HepG2 (cell line): ENCODE measurements around the gene SNX7. TPM values are rescaled to one million over a fixed set of nuclear protein-coding genes. Genes with fewer than 3 reads are reported as not detected.

ENCODE experiments used
- ATAC-seq: fragments of 200-7000 bp; cut with Tn5 transposase; 3 replicates; pipeline ENCODE4 v1.9.1; 2020; ENCODE audit warnings: mild to moderate bottlenecking, moderate library complexity
- BruUV-seq: library from RNA; stranded (reverse); fragments of 400-500 nt; replicated peaks from 2 replicates; lab custom pipeline; 2021; lab: Mats Ljungman, UMichigan
- CTCF ChIA-PET: fragments of 300-600 bp; formaldehyde crosslinking; extraction: SDS; loops from one replicate; lab custom pipeline; 2021; ENCODE audit warnings: low total read pairs, inconsistent platforms, low intra/inter-chr PET ratio; lab: Yijun Ruan, JAX
- POLR2A ChIA-PET: fragments of 350-600 bp; sonication (Branson Sonifier 250); formaldehyde crosslinking; loops from one replicate; lab custom pipeline; 2020; ENCODE audit warnings: antibody characterized with exemption, inconsistent platforms; lab: Yijun Ruan, JAX
- DNase-seq: peaks from one replicate; pipeline ENCODE4 v3.0.0-alpha.2; 2015; ENCODE audit warnings: low spot score
- FAIRE-seq: peaks from 3 replicates; lab custom pipeline; 2011; peaks lifted over from hg19 to GRCh38; lab: Jason Lieb, UNC
- H2AFZ ChIP-seq: one replicate; pipeline ENCODE4 v1.6.1; 2011; ENCODE audit warnings: low read length, inconsistent platforms
- H3K27ac ChIP-seq: fragments of 300-600 bp; 3 replicates; pipeline ENCODE4 v1.8.0; 2011; ENCODE audit warnings: mixed run types, mild to moderate bottlenecking, mixed read lengths, low read length, inconsistent platforms; ENCODE audit not compliant: insufficient read depth; ENCODE audit errors: extremely low read length
- H3K27me3 ChIP-seq, 2 experiments: fragments of 200-600 bp in 1 of 2; 2 replicates in 1 of 2; 3 replicates in 1 of 2; pipeline versions ENCODE4 v1.6.0 to v1.8.0; 2011; ENCODE audit warnings: low read length in 2 of 2, mild to moderate bottlenecking in 2 of 2, moderate library complexity in 2 of 2, inconsistent platforms in 1 of 2; ENCODE audit not compliant: insufficient read depth in 2 of 2, control insufficient read depth in 1 of 2
- H3K36me3 ChIP-seq, 2 experiments: fragments of 200-600 bp in 1 of 2; replicated peaks in 1 of 2; 2 replicates in 1 of 2; 3 replicates in 1 of 2; pipeline versions ENCODE4 v1.5.1 to v1.8.0; 2011; ENCODE audit warnings: low read length in 2 of 2, inconsistent platforms in 1 of 2; ENCODE audit not compliant: insufficient read depth in 2 of 2, control insufficient read depth in 1 of 2
- H3K4me1 ChIP-seq: 2 replicates; pipeline ENCODE4 v1.5.1; 2012; ENCODE audit warnings: low read length, inconsistent platforms; ENCODE audit not compliant: insufficient read depth
- H3K4me2 ChIP-seq: 2 replicates; pipeline ENCODE4 v1.6.0; 2011; ENCODE audit warnings: low read depth, low read length, inconsistent platforms
- H3K4me3 ChIP-seq, 3 experiments: fragments of 200-600 bp in 1 of 3; sonication (generic), shearing (Covaris generic) in 1 of 3; replicated peaks in 1 of 3; 2 replicates each; pipeline ENCODE4 v1.5.1; 2011 to 2016; ENCODE audit warnings: low read length in 3 of 3, inconsistent platforms in 2 of 3, low read depth in 2 of 3, mild to moderate bottlenecking in 2 of 3, control low read depth in 1 of 3, mixed read lengths in 1 of 3; ENCODE audit not compliant: insufficient read depth in 1 of 3
- H3K79me2 ChIP-seq: one replicate; pipeline ENCODE4 v1.6.1; 2011; ENCODE audit warnings: low read length, inconsistent platforms; ENCODE audit not compliant: insufficient read depth
- H3K9ac ChIP-seq: 2 replicates; pipeline ENCODE4 v1.6.0; 2011; ENCODE audit warnings: mild to moderate bottlenecking, low read depth, low read length, inconsistent platforms; ENCODE audit not compliant: insufficient read depth
- H3K9me3 ChIP-seq: 2 replicates; pipeline ENCODE4 v1.5.1; 2012; ENCODE audit warnings: mild to moderate bottlenecking, low read length
- H4K20me1 ChIP-seq: 2 replicates; pipeline ENCODE4 v1.6.0; 2011; ENCODE audit warnings: inconsistent platforms, mild to moderate bottlenecking, low read length, moderate library complexity; ENCODE audit not compliant: insufficient read depth
- ATF7-NPFF ChIP-seq: sonication (generic); formaldehyde crosslinking; IDR thresholded peaks from 2 replicates; pipeline ENCODE4 v1.8.1; 2023; ENCODE audit warnings: mild to moderate bottlenecking, low read depth, missing genetic modification reagents, moderate library complexity
- NKX3-1 ChIP-seq: sonication (generic); formaldehyde crosslinking; IDR thresholded peaks from 2 replicates; pipeline ENCODE4 v1.5.0; 2020; ENCODE audit warnings: missing genetic modification reagents
- TCF12 ChIP-seq, 2 experiments: fragments of 450-650 bp in 1 of 2; sonication (generic) in 1 of 2; formaldehyde crosslinking in 1 of 2; IDR thresholded peaks; 2 replicates each; pipeline versions ENCODE4 v1.6.1 to v1.8.0; 2017 to 2022; ENCODE audit warnings: antibody characterized with exemption in 1 of 2, mild to moderate bottlenecking in 1 of 2, missing genetic modification reagents in 1 of 2, moderate library complexity in 1 of 2
- ZFP1 ChIP-seq: IDR thresholded peaks from 2 replicates; pipeline ENCODE4 v1.6.1; 2016
- ZNF768 ChIP-seq: sonication (generic); formaldehyde crosslinking; IDR thresholded peaks from 2 replicates; pipeline ENCODE4 v1.4.0; 2020; ENCODE audit warnings: missing genetic modification reagents
- ZNF775 ChIP-seq: sonication (generic); formaldehyde crosslinking; IDR thresholded peaks from 2 replicates; pipeline ENCODE4 v1.4.0; 2020; ENCODE audit warnings: missing genetic modification reagents, mild to moderate bottlenecking, moderate library complexity, borderline replicate concordance
- ZNF777 ChIP-seq: sonication (generic); formaldehyde crosslinking; IDR thresholded peaks from 2 replicates; pipeline ENCODE4 v1.4.0; 2020; ENCODE audit warnings: missing genetic modification reagents
- WGBS: methylation state at CpG from one replicate; pipeline ENCODE4 v1.1.6; 2017; ENCODE audit warnings: low lambda C conversion rate; 5-methylcytosine and 5-hydroxymethylcytosine counted together
- in situ Hi-C: cut with HindIII; loops from 2 replicates; pipeline ENCODE4 v1.10.0; 2017; ENCODE audit warnings: low pct_unique_long_range_greater_than_20kb; ENCODE audit not compliant: extremely low pct_ligation_motif_present
- intact Hi-C: fragments of 100-400 bp; cut with micrococcal nuclease; formaldehyde crosslinking; loops from one replicate; pipeline ENCODE4 v1.10.0; 2022; ENCODE audit not compliant: unreplicated experiment
- polyA plus RNA-seq, 8 experiments: library from polyadenylated mRNA; depleted of rRNA in 3 of 8; stranded (reverse) in 7 of 8; unstranded in 1 of 8; fragments of >200 nt; fragmentation: Illumina TruSeq in 4 of 8; extraction: Trizol in 4 of 8; gene quantifications; 2 replicates each; pipeline versions ENCODE4 v1.2.1 to v1.2.3, GENCODE V29; 2011 to 2016; ENCODE audit warnings: low read depth in 4 of 8, missing spikeins in 1 of 8, mixed read lengths in 1 of 8; ENCODE audit not compliant: insufficient read depth in 1 of 8
- total RNA-seq, 5 experiments: library from RNA; depleted of rRNA; stranded (reverse); fragments of >200 nt; fragmentation: Illumina TruSeq; extraction: Trizol; gene quantifications; 2 replicates each; pipeline ENCODE4 v1.2.3, GENCODE V29; 2016; ENCODE audit warnings: low read depth in 1 of 5
- TF ChIP-seq, protein P1 (sequence below): sonication (generic); formaldehyde crosslinking; IDR thresholded peaks from 2 replicates; pipeline ENCODE4 v1.4.0; 2020; ENCODE audit warnings: missing genetic modification reagents, borderline replicate concordance
- TF ChIP-seq, protein P2 (sequence below): sonication (generic); formaldehyde crosslinking; IDR thresholded peaks from 2 replicates; pipeline ENCODE4 v1.5.1; 2020; ENCODE audit warnings: missing genetic modification reagents, mild to moderate bottlenecking, borderline replicate concordance
- TF ChIP-seq, protein P3 (sequence below): sonication (generic); formaldehyde crosslinking; IDR thresholded peaks from 2 replicates; pipeline ENCODE4 v1.4.0; 2020; ENCODE audit warnings: mild to moderate bottlenecking, missing genetic modification reagents

The SNX7 gene
- total and polyA plus RNA-seq, 2 of the 13 experiments (the other 11 are each of a cell fraction or from before 2014, with no cell fraction given): 14.3 to 33.5 TPM

DNA sequence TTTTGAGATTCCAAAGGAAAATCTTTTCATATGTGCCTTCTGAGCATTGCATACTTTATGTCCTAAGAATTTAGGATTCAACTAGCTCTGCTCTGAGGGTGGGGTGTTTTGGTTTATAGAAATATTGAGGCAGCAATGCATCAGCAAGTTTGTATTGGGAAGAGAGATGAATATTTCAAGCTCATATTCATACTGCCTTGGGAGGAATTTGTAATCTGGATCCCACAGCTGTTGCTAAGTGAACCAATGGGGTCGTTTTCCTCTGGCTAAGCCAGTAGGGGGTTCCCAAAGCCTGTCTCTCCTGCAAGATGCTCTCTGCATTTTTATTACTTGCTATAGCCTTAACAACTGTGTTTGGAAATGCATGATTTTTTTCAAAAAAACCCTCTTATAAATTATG lies 130.6 kb downstream of the SNX7 start:
- FAIRE-seq: no peak
- CTCF ChIA-PET: no interaction called here
- WGBS: 0% methylated on average over 1 of the region's 1 CpG
- no peak overlapping the region for H3K27ac ChIP-seq
- intact Hi-C loops: no loop called here
- no peak for TF ChIP-seq TCF12 (IDR thresholded peaks at IDR 0.05)
- TF ChIP-seq TCF12 (CRISPR knock-in tag; IDR thresholded peaks at IDR 0.05): no peak
- TF ChIP-seq, protein P1, sequence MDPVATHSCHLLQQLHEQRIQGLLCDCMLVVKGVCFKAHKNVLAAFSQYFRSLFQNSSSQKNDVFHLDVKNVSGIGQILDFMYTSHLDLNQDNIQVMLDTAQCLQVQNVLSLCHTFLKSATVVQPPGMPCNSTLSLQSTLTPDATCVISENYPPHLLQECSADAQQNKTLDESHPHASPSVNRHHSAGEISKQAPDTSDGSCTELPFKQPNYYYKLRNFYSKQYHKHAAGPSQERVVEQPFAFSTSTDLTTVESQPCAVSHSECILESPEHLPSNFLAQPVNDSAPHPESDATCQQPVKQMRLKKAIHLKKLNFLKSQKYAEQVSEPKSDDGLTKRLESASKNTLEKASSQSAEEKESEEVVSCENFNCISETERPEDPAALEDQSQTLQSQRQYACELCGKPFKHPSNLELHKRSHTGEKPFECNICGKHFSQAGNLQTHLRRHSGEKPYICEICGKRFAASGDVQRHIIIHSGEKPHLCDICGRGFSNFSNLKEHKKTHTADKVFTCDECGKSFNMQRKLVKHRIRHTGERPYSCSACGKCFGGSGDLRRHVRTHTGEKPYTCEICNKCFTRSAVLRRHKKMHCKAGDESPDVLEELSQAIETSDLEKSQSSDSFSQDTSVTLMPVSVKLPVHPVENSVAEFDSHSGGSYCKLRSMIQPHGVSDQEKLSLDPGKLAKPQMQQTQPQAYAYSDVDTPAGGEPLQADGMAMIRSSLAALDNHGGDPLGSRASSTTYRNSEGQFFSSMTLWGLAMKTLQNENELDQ: no peak
- TF ChIP-seq ZNF775: no peak
- TF ChIP-seq NKX3-1 (CRISPR knock-in tag): no peak
- no peak for TF ChIP-seq ZNF768
- no peak for TF ChIP-seq ATF7-NPFF (CRISPR knock-in tag)
- no peak for TF ChIP-seq ZFP1 (CRISPR knock-in tag)
- no peak for TF ChIP-seq ZNF777 (CRISPR knock-in tag)
- TF ChIP-seq, protein P2, sequence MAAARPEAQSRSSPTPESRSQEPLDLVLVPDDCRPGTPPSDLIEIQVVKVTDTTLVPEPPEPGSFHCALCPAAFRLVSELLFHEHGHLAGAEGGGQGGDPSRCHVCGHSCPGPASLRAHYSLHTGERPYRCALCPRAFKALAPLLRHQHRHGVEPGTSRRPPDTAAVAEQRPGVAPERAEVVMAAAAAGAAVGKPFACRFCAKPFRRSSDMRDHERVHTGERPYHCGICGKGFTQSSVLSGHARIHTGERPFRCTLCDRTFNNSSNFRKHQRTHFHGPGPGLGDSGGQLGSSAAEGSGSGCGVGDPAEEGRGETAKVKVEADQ (CRISPR knock-in tag): no peak
- TF ChIP-seq, protein P3, sequence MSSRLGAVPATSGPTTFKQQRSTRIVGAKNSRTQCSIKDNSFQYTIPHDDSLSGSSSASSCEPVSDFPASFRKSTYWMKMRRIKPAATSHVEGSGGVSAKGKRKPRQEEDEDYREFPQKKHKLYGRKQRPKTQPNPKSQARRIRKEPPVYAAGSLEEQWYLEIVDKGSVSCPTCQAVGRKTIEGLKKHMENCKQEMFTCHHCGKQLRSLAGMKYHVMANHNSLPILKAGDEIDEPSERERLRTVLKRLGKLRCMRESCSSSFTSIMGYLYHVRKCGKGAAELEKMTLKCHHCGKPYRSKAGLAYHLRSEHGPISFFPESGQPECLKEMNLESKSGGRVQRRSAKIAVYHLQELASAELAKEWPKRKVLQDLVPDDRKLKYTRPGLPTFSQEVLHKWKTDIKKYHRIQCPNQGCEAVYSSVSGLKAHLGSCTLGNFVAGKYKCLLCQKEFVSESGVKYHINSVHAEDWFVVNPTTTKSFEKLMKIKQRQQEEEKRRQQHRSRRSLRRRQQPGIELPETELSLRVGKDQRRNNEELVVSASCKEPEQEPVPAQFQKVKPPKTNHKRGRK (CRISPR knock-in tag): no peak
- TF ChIP-seq, all 625 proteins: peak for 0
- in situ Hi-C loops: no loop called here
- DNase-seq (no peak), ATAC-seq (no peak)
- POLR2A ChIA-PET: no interaction called here
- no peaks in the 10 kb centered on the region for H3K27me3 ChIP-seq
- no peaks in the 10 kb centered on the region for H3K9me3 ChIP-seq
- no peak overlapping the region for H3K4me2 ChIP-seq
- H3K79me2 ChIP-seq: no peaks in the 10 kb centered on the region
- H3K36me3 ChIP-seq: no peaks in the 10 kb centered on the region
- H3K9ac ChIP-seq: no peak overlapping the region
- H3K4me1 ChIP-seq: no peaks in the 10 kb centered on the region
- H3K4me3 ChIP-seq: no peak overlapping the region
- H4K20me1 ChIP-seq: no peaks in the 10 kb centered on the region
- no TSS peak for BruUV-seq
- no peak overlapping the region for H2AFZ ChIP-seq
